Brain microvascular endothelial cell (primary cell): Measurements from ENCODE around the gene UBE2M.

ENCODE experiments used
- DNase-seq: peaks from one replicate; pipeline ENCODE4 v3.0.0-alpha.2; 2020
- H3K27ac ChIP-seq: fragments of 250-450 bp; sonication (Bioruptor Pico); 2 replicates; pipeline ENCODE4 v1.5.1; 2020; ENCODE audit warnings: mild to moderate bottlenecking, moderate library complexity
- H3K27me3 ChIP-seq: fragments of 250-450 bp; sonication (Bioruptor Pico); replicated peaks from 2 replicates; pipeline ENCODE4 v1.5.1; 2020; ENCODE audit warnings: mild to moderate bottlenecking
- H3K36me3 ChIP-seq: fragments of 250-450 bp; sonication (Bioruptor Pico); replicated peaks from 2 replicates; pipeline ENCODE4 v1.5.1; 2020; ENCODE audit warnings: mild to moderate bottlenecking
- H3K4me3 ChIP-seq: 2 replicates; pipeline ENCODE4 v1.5.1; 2011; ENCODE audit warnings: low read depth, mild to moderate bottlenecking, control low read depth, low read length, moderate library complexity
- in situ Hi-C: cut with HindIII; loops from 2 replicates; pipeline ENCODE4 v1.10.0; 2017; ENCODE audit warnings: low sequenced_read_pairs, low pct_ligation_motif_present
- TF ChIP-seq, protein P1 (sequence below): IDR thresholded peaks from 2 replicates; pipeline ENCODE4 v1.5.1; 2011; ENCODE audit warnings: low read depth, mild to moderate bottlenecking, moderate library complexity, low read length, control low read depth, inconsistent platforms; ENCODE audit errors: missing control alignments

Gene UBE2M

DNA sequence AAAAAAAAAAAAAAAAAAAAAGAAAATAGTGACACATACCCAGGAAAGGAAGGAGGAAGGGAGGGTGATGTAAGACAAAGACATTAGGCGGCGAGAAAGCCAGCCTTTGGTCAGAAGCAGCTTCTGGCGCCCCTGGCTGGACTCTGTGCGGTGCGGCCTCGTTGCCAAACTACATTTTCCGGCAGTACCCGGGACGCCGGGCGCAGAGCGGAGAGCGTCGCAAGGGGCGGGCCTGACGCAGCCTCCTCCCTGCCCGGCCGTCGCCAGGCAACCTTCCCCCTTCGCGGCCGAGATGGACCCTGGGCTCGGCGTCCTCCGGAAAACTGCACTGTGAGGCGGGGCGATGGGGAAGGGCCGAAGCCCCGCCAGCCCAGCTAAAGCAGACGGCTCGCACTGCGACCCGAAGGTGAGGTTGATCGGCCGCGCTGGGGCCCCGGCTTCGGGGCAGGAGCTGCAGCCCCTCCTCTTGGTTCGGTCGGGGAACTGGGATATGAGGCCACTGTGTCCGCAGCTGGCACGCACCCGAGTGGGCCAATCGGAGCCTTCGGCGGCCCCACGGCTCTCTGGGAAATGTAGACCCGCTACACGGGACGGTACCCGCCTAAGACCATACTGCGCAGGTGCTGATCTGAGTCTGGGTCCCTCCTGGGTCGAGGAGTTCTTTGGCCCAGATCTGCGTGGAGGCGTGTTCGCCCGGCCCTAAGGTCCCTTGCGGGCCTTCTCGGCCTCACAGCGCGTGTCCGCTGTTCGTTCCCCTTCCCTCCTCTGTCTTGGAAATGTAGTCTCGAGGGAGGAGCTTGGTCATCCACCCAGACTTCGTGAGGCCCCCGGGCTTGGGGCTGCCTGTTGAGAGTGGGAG is 17.0 kb upstream of the UBE2M start:
- H3K4me3 ChIP-seq: peak overlapping the region; percentile 80
- TF ChIP-seq, protein P1, sequence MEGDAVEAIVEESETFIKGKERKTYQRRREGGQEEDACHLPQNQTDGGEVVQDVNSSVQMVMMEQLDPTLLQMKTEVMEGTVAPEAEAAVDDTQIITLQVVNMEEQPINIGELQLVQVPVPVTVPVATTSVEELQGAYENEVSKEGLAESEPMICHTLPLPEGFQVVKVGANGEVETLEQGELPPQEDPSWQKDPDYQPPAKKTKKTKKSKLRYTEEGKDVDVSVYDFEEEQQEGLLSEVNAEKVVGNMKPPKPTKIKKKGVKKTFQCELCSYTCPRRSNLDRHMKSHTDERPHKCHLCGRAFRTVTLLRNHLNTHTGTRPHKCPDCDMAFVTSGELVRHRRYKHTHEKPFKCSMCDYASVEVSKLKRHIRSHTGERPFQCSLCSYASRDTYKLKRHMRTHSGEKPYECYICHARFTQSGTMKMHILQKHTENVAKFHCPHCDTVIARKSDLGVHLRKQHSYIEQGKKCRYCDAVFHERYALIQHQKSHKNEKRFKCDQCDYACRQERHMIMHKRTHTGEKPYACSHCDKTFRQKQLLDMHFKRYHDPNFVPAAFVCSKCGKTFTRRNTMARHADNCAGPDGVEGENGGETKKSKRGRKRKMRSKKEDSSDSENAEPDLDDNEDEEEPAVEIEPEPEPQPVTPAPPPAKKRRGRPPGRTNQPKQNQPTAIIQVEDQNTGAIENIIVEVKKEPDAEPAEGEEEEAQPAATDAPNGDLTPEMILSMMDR: peak; percentile 21
- peaks cover 6% of the 10 kb centered on the region for H3K36me3 ChIP-seq
- in situ Hi-C loops: no loop called here
- peak overlapping the region; percentile 97 for H3K27ac ChIP-seq
- peak; percentile 88 for DNase-seq
- no peaks in the 10 kb centered on the region for H3K27me3 ChIP-seq

DNA sequence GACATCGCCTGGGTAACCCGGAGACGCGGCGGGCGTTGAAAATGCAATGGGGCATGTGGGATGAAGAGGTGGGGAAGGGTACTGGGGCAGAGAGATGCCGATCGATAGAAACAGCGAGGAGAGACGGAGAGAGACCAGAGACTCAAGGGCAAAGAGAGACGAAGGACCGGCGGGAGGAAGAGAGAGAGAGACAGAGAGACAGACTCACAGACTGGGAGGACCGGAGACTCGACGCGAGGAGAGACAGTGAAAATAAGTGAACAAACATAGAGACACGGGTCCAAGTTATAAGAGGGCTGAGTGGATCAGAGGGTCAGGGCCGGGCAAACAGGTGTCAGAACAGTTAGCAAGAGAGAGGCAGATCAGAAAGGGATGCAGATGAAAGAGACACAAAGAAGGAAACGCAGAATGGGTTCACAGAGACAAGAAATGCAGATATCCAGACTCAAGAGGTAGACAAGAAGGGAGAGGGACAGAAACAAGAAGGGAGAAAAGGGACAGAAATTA is 15.3 kb upstream of the UBE2M start:
- H3K27ac ChIP-seq: peak overlapping the region; percentile 96
- in situ Hi-C loops: no loop called here
- no peaks in the 10 kb centered on the region for H3K27me3 ChIP-seq
- TF ChIP-seq, protein P1: no peak
- DNase-seq: no peak
- H3K4me3 ChIP-seq: peak overlapping the region; percentile 62
- H3K36me3 ChIP-seq: peaks cover 11% of the 10 kb centered on the region

DNA sequence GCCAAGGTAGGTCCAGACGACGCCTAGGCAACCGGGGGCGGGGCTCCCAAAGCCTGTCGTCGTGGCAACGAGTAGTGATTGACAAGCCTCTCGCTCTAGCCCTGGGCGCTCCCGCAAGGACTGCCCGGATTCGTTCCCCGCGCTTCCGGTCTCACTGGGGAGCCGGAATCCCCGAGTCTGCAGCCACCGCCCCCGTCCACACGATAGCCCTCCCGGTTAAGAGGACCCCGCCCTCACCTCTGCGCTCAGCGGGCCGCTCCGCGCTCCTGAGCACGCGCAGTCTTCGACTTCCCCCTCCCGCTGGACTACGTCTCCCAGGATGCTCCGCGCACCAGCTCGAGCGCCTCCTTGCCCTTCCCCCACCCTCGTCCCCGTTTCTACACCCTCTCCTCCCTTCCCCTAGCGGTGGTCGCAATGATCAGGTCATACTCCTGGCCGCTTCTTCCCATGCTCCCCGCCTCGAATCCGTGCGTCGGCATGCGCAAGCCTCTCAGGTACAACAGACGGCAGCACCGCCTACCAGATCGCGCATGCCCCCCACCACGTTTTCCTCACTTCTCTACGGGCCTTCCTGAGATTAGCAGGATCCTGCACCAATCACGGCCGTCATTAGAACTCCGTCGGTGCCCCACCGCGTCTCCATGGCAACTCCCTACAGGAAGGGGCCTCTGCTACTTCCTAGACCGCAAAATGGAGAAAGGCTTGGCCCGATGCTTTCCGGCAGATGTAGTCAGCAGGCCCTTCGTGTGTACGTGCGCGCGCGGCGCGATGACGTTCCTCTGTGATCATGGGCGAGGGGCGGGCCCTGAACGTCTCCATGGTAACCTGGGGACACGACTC is 14.6 kb upstream of the UBE2M start, which contains the start of gene MZF1:
Gene MZF1 (minus strand): TSS at position 518 of the 840 bp plus-strand sequence. CDS start 1,946 bp downstream, outside the sequence.
- Histone ChIP-seq H3K27ac (peak within 1 kb of the TSS; percentile 96), H3K27me3 (no peaks in the 10 kb centered on the region), H3K4me3 (peak within 1 kb of the TSS; percentile 87), H3K36me3 (peaks cover 11% of the 10 kb centered on the region)
- TF ChIP-seq, protein P1: peak; percentile 23
- in situ Hi-C loops: no loop called here
- peak; percentile 100 for DNase-seq

DNA sequence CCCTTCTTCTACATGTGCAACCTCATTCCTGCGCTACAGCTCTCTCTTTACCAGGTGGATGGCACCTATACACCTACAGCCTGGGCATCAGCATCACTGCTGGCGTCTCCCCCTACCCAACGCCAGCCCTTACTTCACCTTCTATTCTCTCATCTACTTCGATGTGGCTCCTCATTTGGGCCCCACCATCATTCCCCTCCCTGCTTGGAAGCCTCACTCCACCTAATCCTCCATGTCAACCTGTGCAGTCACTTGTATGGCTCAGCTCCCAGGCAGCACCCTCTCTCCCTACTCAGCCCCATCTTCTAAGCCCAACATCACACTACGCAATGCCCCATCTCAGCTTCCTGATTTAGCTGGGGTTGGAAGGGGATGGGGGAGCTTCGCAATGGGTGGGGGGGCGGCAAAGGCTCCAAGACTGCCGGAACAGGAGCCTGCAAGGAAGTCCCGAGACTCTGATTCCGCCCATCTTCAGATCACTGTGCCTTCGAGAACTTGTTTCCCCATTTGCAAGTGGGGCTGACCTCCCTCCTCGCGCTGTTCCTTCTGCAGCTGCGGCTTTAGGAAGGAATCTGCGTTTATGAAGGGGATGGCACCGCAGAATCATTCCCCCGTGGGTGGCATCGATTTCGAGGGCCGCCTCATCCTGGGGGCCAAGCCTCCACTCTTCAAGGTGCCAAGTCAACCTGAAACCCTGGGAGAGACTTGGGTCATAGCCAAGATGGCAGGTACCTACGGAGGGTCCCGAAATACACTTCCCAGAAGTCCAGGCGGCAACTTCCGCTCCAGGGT is 13.8 kb upstream of the UBE2M start:
- in situ Hi-C loops: no loop called here
- H3K36me3 ChIP-seq: peaks cover 13% of the 10 kb centered on the region

DNA sequence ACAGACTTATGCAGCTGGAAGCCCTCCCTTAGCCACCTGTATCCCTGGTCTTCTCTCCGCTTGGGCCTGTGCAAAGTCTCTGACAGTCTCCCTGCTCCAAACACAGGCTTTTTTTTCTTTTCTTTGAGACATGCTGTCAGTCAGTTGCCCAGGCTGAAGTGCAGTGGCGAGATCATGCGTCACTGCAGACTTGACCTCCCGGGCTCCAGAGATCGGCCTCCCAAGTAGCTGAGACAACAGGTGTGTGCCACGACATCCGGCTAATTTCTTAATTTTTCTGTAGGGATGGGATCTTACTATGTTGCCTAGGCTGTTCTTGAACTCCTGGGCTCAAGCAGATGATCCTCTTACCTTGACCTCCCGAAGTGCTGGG is 13.2 kb upstream of the UBE2M start:
- in situ Hi-C loops: no loop called here
- no peaks in the 10 kb centered on the region for H3K27me3 ChIP-seq
- no peak for DNase-seq
- TF ChIP-seq, protein P1: no peak
- no peak overlapping the region for H3K4me3 ChIP-seq
- H3K36me3 ChIP-seq: peaks cover 14% of the 10 kb centered on the region
- H3K27ac ChIP-seq: no peak overlapping the region

More for the DNA sequence above, 13.8 kb upstream of the UBE2M start:
- TF ChIP-seq, protein P1: no peak
- DNase-seq: no peak
- Histone ChIP-seq H3K27me3 (no peaks in the 10 kb centered on the region), H3K27ac (peak overlapping the region; percentile 96), H3K4me3 (peak overlapping the region; percentile 87)
